HepG2 (cell line): Measurements from ENCODE around the gene ZFP36L2. TPM values are rescaled to one million over a fixed set of nuclear protein-coding genes. Genes with fewer than 3 reads are reported as not detected.
A peak's percentile ranks its signal among the peaks of the same experiment; 100 is the strongest.

Experiments used
- AGO1 ChIP-seq: fragments of 200-400 bp; formaldehyde crosslinking; IDR thresholded peaks from 2 replicates; pipeline ENCODE4 v1.6.1; 2017; ENCODE audit warnings: mild to moderate bottlenecking, low read depth, low read length, moderate library complexity; ENCODE audit not compliant: poor library complexity, severe bottlenecking
- AGO2 ChIP-seq: fragments of 200-400 bp; formaldehyde crosslinking; optimal IDR thresholded peaks from 2 replicates; pipeline ENCODE3; 2017; ENCODE audit warnings: mild to moderate bottlenecking, low read depth, low read length, moderate library complexity
- BHLHE40 ChIP-seq: IDR thresholded peaks from 2 replicates; pipeline ENCODE4 v1.6.1; 2011; ENCODE audit warnings: low read length, improper control_type of control experiment
- EP300 ChIP-seq, 3 experiments: sonication (generic) in 1 of 3; formaldehyde crosslinking in 1 of 3; IDR thresholded peaks; 2 replicates each; pipeline versions ENCODE4 v1.5.1 to v1.6.1; 2011 to 2020; ENCODE audit warnings: low read depth in 2 of 3, low read length in 2 of 3, borderline replicate concordance in 1 of 3, improper control_type of control experiment in 1 of 3, mild to moderate bottlenecking in 1 of 3, missing genetic modification reagents in 1 of 3, moderate library complexity in 1 of 3
- ETV5 ChIP-seq: IDR thresholded peaks from 2 replicates; pipeline ENCODE4 v1.6.1; 2018; ENCODE audit warnings: missing biosample characterization, missing genetic modification reagents, inconsistent platforms, borderline replicate concordance
- FIP1L1 ChIP-seq: fragments of 200-400 bp; formaldehyde crosslinking; IDR thresholded peaks from 2 replicates; pipeline ENCODE4 v1.6.1; 2018; ENCODE audit warnings: low read depth, mild to moderate bottlenecking, low read length, moderate library complexity, borderline replicate concordance; ENCODE audit not compliant: insufficient read depth
- FOXK1 ChIP-seq: sonication (generic); formaldehyde crosslinking; IDR thresholded peaks from 2 replicates; pipeline ENCODE4 v1.4.0; 2020; ENCODE audit warnings: low read depth, missing genetic modification reagents, borderline replicate concordance
- ISL2 ChIP-seq: sonication (generic); formaldehyde crosslinking; IDR thresholded peaks from 2 replicates; pipeline ENCODE4 v1.5.0; 2020; ENCODE audit warnings: missing genetic modification reagents
- JDP2 ChIP-seq: sonication (generic); formaldehyde crosslinking; IDR thresholded peaks from 2 replicates; pipeline ENCODE4 v1.8.1; 2022; ENCODE audit warnings: missing genetic modification reagents, borderline replicate concordance
- NFATC3 ChIP-seq: sonication (generic); formaldehyde crosslinking; IDR thresholded peaks from 2 replicates; pipeline ENCODE4 v1.5.1; 2020; ENCODE audit warnings: mild to moderate bottlenecking, missing genetic modification reagents
- NFYB ChIP-seq: sonication (generic); formaldehyde crosslinking; IDR thresholded peaks from 2 replicates; pipeline ENCODE4 v1.4.0; 2020; ENCODE audit warnings: missing genetic modification reagents
- PHF21A ChIP-seq: sonication (generic); formaldehyde crosslinking; IDR thresholded peaks from 2 replicates; pipeline ENCODE4 v1.5.0; 2020; ENCODE audit warnings: mild to moderate bottlenecking, missing genetic modification reagents
- PHF5A ChIP-seq: IDR thresholded peaks from one replicate; pipeline ENCODE4 v1.6.1; 2018; ENCODE audit warnings: low read depth, missing genetic modification reagents; ENCODE audit not compliant: unreplicated experiment
- RAD21 ChIP-seq: fragments of 450-650 bp; formaldehyde crosslinking; IDR thresholded peaks from 2 replicates; pipeline ENCODE4 v1.5.0; 2020; ENCODE audit warnings: mild to moderate bottlenecking
- SRF ChIP-seq: IDR thresholded peaks from 2 replicates; pipeline ENCODE4 v1.6.1; 2011; ENCODE audit warnings: mild to moderate bottlenecking, low read depth, low read length, moderate library complexity
- TSC22D2 ChIP-seq: sonication (generic); formaldehyde crosslinking; IDR thresholded peaks from 2 replicates; pipeline ENCODE4 v1.5.1; 2020; ENCODE audit warnings: missing genetic modification reagents, mild to moderate bottlenecking, borderline replicate concordance
- YEATS4 ChIP-seq: sonication (generic); formaldehyde crosslinking; IDR thresholded peaks from 2 replicates; pipeline ENCODE4 v1.4.0; 2020; ENCODE audit warnings: missing genetic modification reagents, borderline replicate concordance
- ZC3H4 ChIP-seq: sonication (generic); formaldehyde crosslinking; IDR thresholded peaks from 2 replicates; pipeline ENCODE4 v1.4.0; 2020; ENCODE audit warnings: missing genetic modification reagents, borderline replicate concordance
- ZFAT ChIP-seq: sonication (generic); formaldehyde crosslinking; conservative IDR thresholded peaks from 2 replicates; pipeline ENCODE4 v1.8.1; 2023; ENCODE audit warnings: missing genetic modification reagents, inconsistent platforms
- ZFP36 ChIP-seq: fragments of 150-350 bp; IDR thresholded peaks from 2 replicates; pipeline ENCODE4 v1.6.1; 2018; ENCODE audit warnings: borderline replicate concordance, low read length, low read depth; ENCODE audit not compliant: partially characterized antibody
- ZNF20 ChIP-seq: sonication (generic); formaldehyde crosslinking; IDR thresholded peaks from 2 replicates; pipeline ENCODE4 v1.4.0; 2020; ENCODE audit warnings: mild to moderate bottlenecking, moderate library complexity, missing genetic modification reagents
- ZNF234 ChIP-seq: sonication (generic); formaldehyde crosslinking; conservative IDR thresholded peaks from 2 replicates; pipeline ENCODE4 v1.5.1; 2020; ENCODE audit warnings: mild to moderate bottlenecking, missing genetic modification reagents
- ZNF562 ChIP-seq: sonication (generic); formaldehyde crosslinking; IDR thresholded peaks from 2 replicates; pipeline ENCODE4 v1.8.0; 2022; ENCODE audit warnings: missing genetic modification reagents, borderline replicate concordance
- ZNF790 ChIP-seq: sonication (generic); formaldehyde crosslinking; IDR thresholded peaks from 2 replicates; pipeline ENCODE4 v1.8.0; 2022; ENCODE audit warnings: missing genetic modification reagents, mild to moderate bottlenecking, borderline replicate concordance
- polyA plus RNA-seq, 8 experiments: library from polyadenylated mRNA; depleted of rRNA in 3 of 8; stranded (reverse) in 7 of 8; unstranded in 1 of 8; fragments of >200 nt; fragmentation: Illumina TruSeq in 4 of 8; extraction: Trizol in 4 of 8; gene quantifications; 2 replicates each; pipeline versions ENCODE4 v1.2.1 to v1.2.3, GENCODE V29; 2011 to 2016; ENCODE audit warnings: low read depth in 4 of 8, missing spikeins in 1 of 8, mixed read lengths in 1 of 8; ENCODE audit not compliant: insufficient read depth in 1 of 8
- total RNA-seq, 5 experiments: library from RNA; depleted of rRNA; stranded (reverse); fragments of >200 nt; fragmentation: Illumina TruSeq; extraction: Trizol; gene quantifications; 2 replicates each; pipeline ENCODE4 v1.2.3, GENCODE V29; 2016; ENCODE audit warnings: low read depth in 1 of 5
- TF ChIP-seq, protein P1 (sequence below): sonication (generic); formaldehyde crosslinking; IDR thresholded peaks from 2 replicates; pipeline ENCODE4 v1.4.0; 2020; ENCODE audit warnings: missing genetic modification reagents
- TF ChIP-seq, protein P2 (sequence below): sonication (generic); formaldehyde crosslinking; IDR thresholded peaks from 2 replicates; pipeline ENCODE4 v1.4.0; 2020; ENCODE audit warnings: mild to moderate bottlenecking, missing genetic modification reagents
- TF ChIP-seq, protein P3 (sequence below): sonication (generic); formaldehyde crosslinking; conservative IDR thresholded peaks from 2 replicates; pipeline ENCODE4 v1.8.1; 2023; ENCODE audit warnings: missing genetic modification reagents

The ZFP36L2 gene
- total and polyA plus RNA-seq, 2 of the 13 experiments (the other 11 are each of a cell fraction or from before 2014, with no cell fraction given), result 11.2 to 21.8 TPM

DNA sequence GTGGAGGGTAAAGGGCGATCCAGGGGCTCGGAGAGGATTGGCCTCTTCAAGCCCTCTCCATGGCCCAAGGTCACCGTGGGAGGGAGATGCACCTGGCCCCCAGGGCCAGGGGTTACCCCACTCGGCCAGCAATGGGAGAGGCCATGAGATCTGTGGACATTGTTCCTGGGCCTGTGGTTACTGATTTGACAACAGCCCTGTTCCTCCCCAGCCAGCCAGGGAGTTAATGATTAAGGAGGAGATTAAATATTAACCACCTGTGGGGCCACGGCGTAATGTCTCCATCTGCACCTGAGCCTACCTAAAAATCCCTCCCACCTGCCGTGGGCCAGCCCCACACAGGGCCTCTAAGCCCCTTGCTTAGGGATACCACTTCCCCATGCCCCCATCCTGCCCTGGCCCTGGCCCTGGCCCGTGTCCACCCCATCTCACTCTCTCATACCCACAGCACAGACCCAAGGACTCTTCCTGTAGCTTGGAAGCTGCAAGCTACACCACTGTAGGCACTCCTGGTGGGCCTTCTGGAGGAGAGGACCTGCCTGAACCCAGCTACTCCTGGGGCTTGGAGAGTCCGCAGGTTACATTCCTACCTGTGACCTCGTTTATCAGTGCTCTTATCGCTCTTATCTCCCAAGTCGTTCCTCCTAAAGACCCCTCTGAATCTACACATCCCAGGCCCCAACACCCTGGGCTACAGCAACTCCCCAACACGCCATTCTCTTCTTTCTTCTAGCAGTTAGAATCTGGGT, 32.1 kb downstream of the ZFP36L2 start (continued):
- TF ChIP-seq, protein P1, sequence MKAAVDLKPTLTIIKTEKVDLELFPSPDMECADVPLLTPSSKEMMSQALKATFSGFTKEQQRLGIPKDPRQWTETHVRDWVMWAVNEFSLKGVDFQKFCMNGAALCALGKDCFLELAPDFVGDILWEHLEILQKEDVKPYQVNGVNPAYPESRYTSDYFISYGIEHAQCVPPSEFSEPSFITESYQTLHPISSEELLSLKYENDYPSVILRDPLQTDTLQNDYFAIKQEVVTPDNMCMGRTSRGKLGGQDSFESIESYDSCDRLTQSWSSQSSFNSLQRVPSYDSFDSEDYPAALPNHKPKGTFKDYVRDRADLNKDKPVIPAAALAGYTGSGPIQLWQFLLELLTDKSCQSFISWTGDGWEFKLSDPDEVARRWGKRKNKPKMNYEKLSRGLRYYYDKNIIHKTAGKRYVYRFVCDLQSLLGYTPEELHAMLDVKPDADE, result no peak
- TF ChIP-seq NFATC3 (no peak), ZNF790 (CRISPR knock-in tag) (peak; percentile 89; the same call in 1 of the 2 replicates), SRF (peak; percentile 8; the same call in 1 of the 2 replicates), ISL2 (CRISPR knock-in tag) (peak; percentile 92), JDP2 (CRISPR knock-in tag) (no peak; the same call in 1 of the 2 replicates), ETV5 (peak; percentile 64; the same call in 1 of the 2 replicates), NFYB (CRISPR knock-in tag) (peak; percentile 56; the same call in 1 of the 2 replicates), FOXK1 (CRISPR knock-in tag) (peak; percentile 94), TSC22D2 (CRISPR knock-in tag) (no peak; the same call in 1 of the 2 replicates), YEATS4 (CRISPR knock-in tag) (peak; percentile 92), ZC3H4 (peak; percentile 14; the same call in 1 of the 2 replicates), EP300 (IDR thresholded peaks at IDR 0.05; ENCODE audit: low read depth in 2 of 2, low read length in 2 of 2) (peak; percentile 70 to 94; a peak in 3 of 4 replicates), EP300 (CRISPR knock-in tag; IDR thresholded peaks at IDR 0.05; ENCODE audit: borderline replicate concordance) (peak; percentile 70; the same call in 1 of the 2 replicates), BHLHE40 (no peak), ZNF562 (CRISPR knock-in tag) (no peak), FIP1L1 (no peak), PHF5A (peak; percentile 93), ZNF234 (CRISPR knock-in tag) (no peak), RAD21 (CRISPR knock-in tag) (no peak; the same call in 1 of the 2 replicates), AGO2 (peak; percentile 90), ZFP36 (peak; percentile 56), ZFAT (CRISPR knock-in tag) (no peak), AGO1 (no peak), PHF21A (CRISPR knock-in tag) (peak; percentile 98), ZNF20 (CRISPR knock-in tag) (no peak)
- TF ChIP-seq, protein P2, sequence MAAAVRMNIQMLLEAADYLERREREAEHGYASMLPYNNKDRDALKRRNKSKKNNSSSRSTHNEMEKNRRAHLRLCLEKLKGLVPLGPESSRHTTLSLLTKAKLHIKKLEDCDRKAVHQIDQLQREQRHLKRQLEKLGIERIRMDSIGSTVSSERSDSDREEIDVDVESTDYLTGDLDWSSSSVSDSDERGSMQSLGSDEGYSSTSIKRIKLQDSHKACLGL (CRISPR knock-in tag), result peak; percentile 77
- TF ChIP-seq, protein P3, sequence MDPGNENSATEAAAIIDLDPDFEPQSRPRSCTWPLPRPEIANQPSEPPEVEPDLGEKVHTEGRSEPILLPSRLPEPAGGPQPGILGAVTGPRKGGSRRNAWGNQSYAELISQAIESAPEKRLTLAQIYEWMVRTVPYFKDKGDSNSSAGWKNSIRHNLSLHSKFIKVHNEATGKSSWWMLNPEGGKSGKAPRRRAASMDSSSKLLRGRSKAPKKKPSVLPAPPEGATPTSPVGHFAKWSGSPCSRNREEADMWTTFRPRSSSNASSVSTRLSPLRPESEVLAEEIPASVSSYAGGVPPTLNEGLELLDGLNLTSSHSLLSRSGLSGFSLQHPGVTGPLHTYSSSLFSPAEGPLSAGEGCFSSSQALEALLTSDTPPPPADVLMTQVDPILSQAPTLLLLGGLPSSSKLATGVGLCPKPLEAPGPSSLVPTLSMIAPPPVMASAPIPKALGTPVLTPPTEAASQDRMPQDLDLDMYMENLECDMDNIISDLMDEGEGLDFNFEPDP (CRISPR knock-in tag), result no peak
